Esophagus muscularis mucosa (tissue), 4 donors: ENCODE results near the gene FCER1A. TPM values are rescaled to one million over a fixed set of nuclear protein-coding genes. Genes with fewer than 3 reads are reported as not detected.
"Not testable (repeated sequence)": the region's sequence is repeated elsewhere in the genome, so short reads cannot be mapped to it uniquely, and the experiment has no call there.

Source experiments
- DNase-seq: peaks from one replicate; pipeline ENCODE4 v3.0.0-alpha.2; 2017; ENCODE audit errors: extremely low spot score
- H3K27ac ChIP-seq, 4 donors: fragments of 200-600 bp; sonication (generic); replicated peaks in 1 of 4; 1 replicate in 3 of 4; 2 replicates in 1 of 4; pipeline ENCODE4 v1.5.1; 2016 to 2019; ENCODE audit warnings: mild to moderate bottlenecking in 1 of 4
- H3K27me3 ChIP-seq, 4 donors: fragments of 200-600 bp; sonication (generic); one replicate each; pipeline versions ENCODE4 v1.5.1 to v1.6.0; 2016 to 2019
- H3K36me3 ChIP-seq, 4 donors: fragments of 200-600 bp; sonication (generic); one replicate each; pipeline ENCODE4 v1.5.1; 2016 to 2019
- H3K4me1 ChIP-seq, 4 donors: fragments of 200-600 bp; sonication (generic); one replicate each; pipeline ENCODE4 v1.5.1; 2016 to 2019
- H3K4me3 ChIP-seq, 4 donors: fragments of 200-600 bp; sonication (generic); 1 replicate in 2 of 4; 2 replicates in 2 of 4; pipeline ENCODE4 v1.5.1; 2016 to 2019; ENCODE audit warnings: mild to moderate bottlenecking in 4 of 4, moderate library complexity in 1 of 4
- H3K9me3 ChIP-seq, 4 donors: fragments of 200-600 bp; sonication (generic); 1 replicate in 3 of 4; 2 replicates in 1 of 4; pipeline ENCODE4 v1.5.1; 2016 to 2019
- CTCF ChIP-seq, 3 experiments: fragments of 200-600 bp in 2 of 3; fragments of 450-650 bp in 1 of 3; sonication (generic) in 2 of 3; IDR thresholded peaks; one replicate each; pipeline ENCODE4 v1.5.1; 2017 to 2019; ENCODE audit warnings: antibody characterized with exemption in 3 of 3, mild to moderate bottlenecking in 2 of 3, moderate library complexity in 1 of 3
- EP300 ChIP-seq: sonication (generic); formaldehyde crosslinking; IDR thresholded peaks from one replicate; pipeline ENCODE4 v1.6.1; 2017; ENCODE audit warnings: antibody characterized with exemption
- POLR2A ChIP-seq: fragments of 450-650 bp; IDR thresholded peaks from one replicate; pipeline ENCODE4 v1.6.1; 2017; ENCODE audit warnings: antibody characterized with exemption, moderate library complexity, mild to moderate bottlenecking, low read depth
- POLR2AphosphoS5 ChIP-seq, 2 donors: sonication (generic); formaldehyde crosslinking; IDR thresholded peaks; one replicate each; pipeline ENCODE4 v1.6.1; 2017; ENCODE audit warnings: antibody characterized with exemption in 2 of 2
- WGBS: methylation state at CpG from one replicate; pipeline ENCODE4 v1.1.5; 2018; 5-methylcytosine and 5-hydroxymethylcytosine counted together
- intact Hi-C: fragments of 100-400 bp; cut with DNase I; formaldehyde crosslinking; loops from one replicate; pipeline ENCODE4 v1.15.1; 2023
- total RNA-seq, 4 donors: library from RNA; depleted of rRNA; stranded (reverse); fragments of >200 nt; gene quantifications; one replicate each; pipeline versions ENCODE4 v1.1.0 to v1.2.1, GENCODE V29; 2016

FCER1A gene
- total RNA-seq, 4 donors from 2014 or later, result 0.45 to 8.3 (median 3.6) TPM

- DNase-seq, result no peak
- H3K27ac ChIP-seq, result no peak overlapping the region
- whole genome bisulfite sequencing, result 42% methylated on average over 2 of the region's 2 CpGs
- peaks cover 0 to 12% (median 0%) of the 10 kb centered on the region in 4 donors for H3K4me1 ChIP-seq
- no peak for TF ChIP-seq POLR2AphosphoS5 (IDR thresholded peaks at IDR 0.05)
- TF ChIP-seq EP300, result no peak
- H3K9me3 ChIP-seq, result no peaks in the 10 kb centered on the region
- intact Hi-C loops, result no loop called here
- no peak overlapping the region for H3K4me3 ChIP-seq
- H3K36me3 ChIP-seq, result no peaks in the 10 kb centered on the region
- no peaks in the 10 kb centered on the region for H3K27me3 ChIP-seq
Observed at GRCh38 chr1:159341736-159342135, 39.6 kb downstream of the FCER1A start.

GRCh38 chr1:159342761-159343425 is 40.8 kb downstream of the FCER1A start:
- no peak overlapping the region for H3K27ac ChIP-seq
- intact Hi-C loops, result no loop called here
- no peaks in the 10 kb centered on the region for H3K36me3 ChIP-seq
- H3K4me1 ChIP-seq, result peaks cover 0 to 12% (median 0%) of the 10 kb centered on the region in 4 donors
- TF ChIP-seq POLR2A, result no peak
- TF ChIP-seq EP300, result no peak
- TF ChIP-seq POLR2AphosphoS5 (IDR thresholded peaks at IDR 0.05), result no peak
- no peak for TF ChIP-seq CTCF (IDR thresholded peaks at IDR 0.05)
- no peak overlapping the region for H3K4me3 ChIP-seq
- H3K27me3 ChIP-seq, result no peaks in the 10 kb centered on the region
- WGBS, result 79% methylated on average over 4 of the region's 4 CpGs
- no peaks in the 10 kb centered on the region for H3K9me3 ChIP-seq
- no peak for DNase-seq

GRCh38 chr1:159349374-159349773 is 47.2 kb downstream of the FCER1A start:
- DNase-seq, intact Hi-C loops, H3K36me3 ChIP-seq, H3K27me3 ChIP-seq, H3K9me3 ChIP-seq, H3K27ac ChIP-seq, H3K4me1 ChIP-seq, H3K4me3 ChIP-seq: not testable (repeated sequence)
- 82% methylated on average over 3 of the region's 3 CpGs for WGBS

- whole genome bisulfite sequencing, result 61% methylated on average over 2 of the region's 2 CpGs
Observed at GRCh38 chr1:159352436-159352835, 50.3 kb downstream of the FCER1A start.

More at GRCh38 chr1:159352436-159352835, 50.3 kb downstream of the FCER1A start:
- no peak for DNase-seq
- intact Hi-C loops, result no loop called here
- H3K27ac ChIP-seq, result no peak overlapping the region
- H3K9me3 ChIP-seq, result no peaks in the 10 kb centered on the region
- H3K4me1 ChIP-seq, result no peaks in the 10 kb centered on the region
- H3K27me3 ChIP-seq, result no peaks in the 10 kb centered on the region
- TF ChIP-seq EP300 (no peak), POLR2AphosphoS5 (IDR thresholded peaks at IDR 0.05) (no peak), CTCF (IDR thresholded peaks at IDR 0.05) (no peak), POLR2A (no peak)
- no peak overlapping the region for H3K4me3 ChIP-seq
- H3K36me3 ChIP-seq, result no peaks in the 10 kb centered on the region

Other genes starting within 250 kb of the FCER1A start
- gene AIM2, start 225.6 kb upstream of the FCER1A start, total RNA-seq, result under 1 TPM in 2 of 4 donors, not detected in 2; 0.32 to 0.50 TPM
- 10 to 100 TPM; 10.8 to 24.7 (median 20.4) TPM for gene CADM3, start 130.7 kb upstream of the FCER1A start, total RNA-seq
- 100 to 1,000 TPM in 2 of 4 donors, 10 to 100 TPM in 2; 31.1 to 315 (median 128) TPM for gene ACKR1, start 97.5 kb upstream of the FCER1A start, total RNA-seq
- gene OR10J4, start 129.9 kb downstream of the FCER1A start, total RNA-seq, result not detected
- not detected for gene OR10J1, start 137.4 kb downstream of the FCER1A start, total RNA-seq
- gene OR10J5, start 233.7 kb downstream of the FCER1A start, total RNA-seq, result not detected